ENCODE results near the gene DBT.

The DBT gene

GRCh38 chr1:100142343-100142742 lies 107.3 kb downstream of the DBT start:
- TF ChIP-seq, protein P1, sequence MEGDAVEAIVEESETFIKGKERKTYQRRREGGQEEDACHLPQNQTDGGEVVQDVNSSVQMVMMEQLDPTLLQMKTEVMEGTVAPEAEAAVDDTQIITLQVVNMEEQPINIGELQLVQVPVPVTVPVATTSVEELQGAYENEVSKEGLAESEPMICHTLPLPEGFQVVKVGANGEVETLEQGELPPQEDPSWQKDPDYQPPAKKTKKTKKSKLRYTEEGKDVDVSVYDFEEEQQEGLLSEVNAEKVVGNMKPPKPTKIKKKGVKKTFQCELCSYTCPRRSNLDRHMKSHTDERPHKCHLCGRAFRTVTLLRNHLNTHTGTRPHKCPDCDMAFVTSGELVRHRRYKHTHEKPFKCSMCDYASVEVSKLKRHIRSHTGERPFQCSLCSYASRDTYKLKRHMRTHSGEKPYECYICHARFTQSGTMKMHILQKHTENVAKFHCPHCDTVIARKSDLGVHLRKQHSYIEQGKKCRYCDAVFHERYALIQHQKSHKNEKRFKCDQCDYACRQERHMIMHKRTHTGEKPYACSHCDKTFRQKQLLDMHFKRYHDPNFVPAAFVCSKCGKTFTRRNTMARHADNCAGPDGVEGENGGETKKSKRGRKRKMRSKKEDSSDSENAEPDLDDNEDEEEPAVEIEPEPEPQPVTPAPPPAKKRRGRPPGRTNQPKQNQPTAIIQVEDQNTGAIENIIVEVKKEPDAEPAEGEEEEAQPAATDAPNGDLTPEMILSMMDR (IDR thresholded peaks at IDR 0.05; ENCODE audit: borderline replicate concordance, insufficient read depth, low read depth, low read length), result no peak
- no peak overlapping the region for H3K4me3 ChIP-seq (ENCODE audit: low read depth, low read length)

DNA sequence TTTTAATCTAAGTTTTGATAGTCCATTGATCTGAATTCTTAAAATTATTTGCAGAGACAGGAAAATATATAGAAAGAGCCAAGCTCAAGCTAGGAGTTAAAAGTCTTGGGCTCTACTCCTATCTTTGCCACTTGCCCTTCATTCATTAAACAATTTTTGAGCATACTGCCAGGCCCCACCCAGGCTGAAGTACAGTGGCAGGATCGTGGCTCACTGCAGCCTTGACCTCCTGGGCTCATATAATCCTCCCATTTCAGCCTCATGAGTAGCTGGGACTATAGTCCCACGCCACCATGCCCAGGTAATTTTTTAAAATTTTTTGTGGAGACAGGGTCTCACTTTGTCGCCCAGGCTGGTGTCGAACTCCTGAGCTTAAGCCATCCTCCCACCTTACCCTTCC lies 108.4 kb downstream of the DBT start:
- no peak overlapping the region for H3K4me3 ChIP-seq (ENCODE audit: low read depth, low read length)
- TF ChIP-seq, protein P1 (IDR thresholded peaks at IDR 0.05; ENCODE audit: borderline replicate concordance, insufficient read depth, low read depth, low read length), result no peak

GRCh38 chr1:100137602-100138001 lies 112.0 kb downstream of the DBT start:
- no peak overlapping the region for H3K4me3 ChIP-seq (ENCODE audit: low read depth, low read length)
- TF ChIP-seq, protein P1 (IDR thresholded peaks at IDR 0.05; ENCODE audit: borderline replicate concordance, insufficient read depth, low read depth, low read length), result no peak

Data from GM12875 (cell line).